Central memory CD8-positive, alpha-beta T cell (primary cell): ENCODE measurements around the gene ZNF775.
A peak's percentile ranks its signal among the peaks of the same experiment; 100 is the strongest.

ENCODE experiments used
- ATAC-seq: fragments of 150-1000 bp; cut with Tn5 transposase; replicated peaks from 2 replicates; pipeline ENCODE4 v1.10.0; 2022; ENCODE audit warnings: mild to moderate bottlenecking, moderate FRiP score, moderate number of reproducible peaks; ENCODE audit not compliant: poor library complexity, severe bottlenecking; ENCODE audit errors: extremely low read depth
- DNase-seq, 2 donors: peaks; one replicate each; pipeline ENCODE4 v3.0.0; 2021; ENCODE audit warnings: low spot score in 2 of 2
- H3K27ac Mint-ChIP-seq: one replicate; pipeline ENCODE4 v1.8.0; 2022; ENCODE audit warnings: low read depth, mild to moderate bottlenecking, moderate library complexity, mixed read lengths
- H3K27me3 Mint-ChIP-seq: one replicate; pipeline ENCODE4 v1.8.0; 2022; ENCODE audit warnings: mixed read lengths
- H3K36me3 Mint-ChIP-seq: one replicate; pipeline ENCODE4 v1.8.0; 2022; ENCODE audit warnings: mild to moderate bottlenecking, moderate library complexity, mixed read lengths; ENCODE audit not compliant: insufficient read depth
- H3K4me1 Mint-ChIP-seq: one replicate; pipeline ENCODE4 v1.8.0; 2022; ENCODE audit warnings: mixed read lengths
- H3K4me3 Mint-ChIP-seq: one replicate; pipeline ENCODE4 v1.8.0; 2022; ENCODE audit warnings: mild to moderate bottlenecking, moderate library complexity, mixed read lengths
- H3K9me3 Mint-ChIP-seq: one replicate; pipeline ENCODE4 v1.8.0; 2022; ENCODE audit warnings: mixed read lengths

The ZNF775 gene

DNA sequence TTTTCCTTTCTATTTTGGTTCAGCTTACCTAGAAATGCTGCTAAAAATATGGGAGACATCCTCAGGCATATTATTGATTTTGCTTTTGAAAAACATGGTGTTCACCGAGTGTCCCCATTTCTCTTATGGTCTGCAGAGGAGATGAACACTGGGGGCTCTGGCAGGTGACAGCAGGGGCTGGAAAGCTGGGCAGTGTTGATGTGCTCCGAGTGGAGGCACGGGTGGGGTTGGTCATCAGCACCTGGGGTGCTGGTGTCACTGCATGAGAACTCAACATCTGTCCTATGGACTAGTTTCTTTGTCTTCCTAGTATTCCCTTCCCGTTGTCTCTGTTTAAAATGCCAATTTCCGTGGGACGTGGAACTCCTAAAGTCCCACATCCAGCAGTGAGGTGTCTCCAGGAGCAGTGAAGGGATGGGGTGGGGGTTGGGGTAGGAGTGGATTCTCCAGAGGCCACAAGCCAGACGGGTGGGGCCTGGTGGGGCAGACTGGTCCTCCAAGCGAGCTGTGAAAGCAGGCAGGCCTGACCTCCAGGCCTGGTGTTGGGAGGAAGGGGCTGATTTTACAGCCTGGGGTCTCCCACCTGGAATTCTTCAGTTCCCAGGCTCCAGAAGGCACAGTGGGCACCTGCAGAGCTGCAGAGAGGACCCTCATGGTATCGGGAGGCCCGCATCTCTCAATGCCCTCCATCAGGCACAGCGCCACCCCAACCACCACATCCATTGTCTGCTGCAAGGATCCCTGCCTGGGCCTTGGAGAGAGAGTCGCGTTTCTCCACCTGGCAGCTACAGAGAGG, 24.4 kb downstream of the ZNF775 start:
- no peak for ATAC-seq
- Mint-ChIP-seq H3K36me3 (peaks cover 13% of the 10 kb centered on the region), H3K27ac (peak overlapping the region; percentile 92), H3K4me3 (peak overlapping the region; percentile 96), H3K9me3 (no peaks in the 10 kb centered on the region), H3K27me3 (no peaks in the 10 kb centered on the region), H3K4me1 (peaks cover 31% of the 10 kb centered on the region)
- no peak for DNase-seq

DNA sequence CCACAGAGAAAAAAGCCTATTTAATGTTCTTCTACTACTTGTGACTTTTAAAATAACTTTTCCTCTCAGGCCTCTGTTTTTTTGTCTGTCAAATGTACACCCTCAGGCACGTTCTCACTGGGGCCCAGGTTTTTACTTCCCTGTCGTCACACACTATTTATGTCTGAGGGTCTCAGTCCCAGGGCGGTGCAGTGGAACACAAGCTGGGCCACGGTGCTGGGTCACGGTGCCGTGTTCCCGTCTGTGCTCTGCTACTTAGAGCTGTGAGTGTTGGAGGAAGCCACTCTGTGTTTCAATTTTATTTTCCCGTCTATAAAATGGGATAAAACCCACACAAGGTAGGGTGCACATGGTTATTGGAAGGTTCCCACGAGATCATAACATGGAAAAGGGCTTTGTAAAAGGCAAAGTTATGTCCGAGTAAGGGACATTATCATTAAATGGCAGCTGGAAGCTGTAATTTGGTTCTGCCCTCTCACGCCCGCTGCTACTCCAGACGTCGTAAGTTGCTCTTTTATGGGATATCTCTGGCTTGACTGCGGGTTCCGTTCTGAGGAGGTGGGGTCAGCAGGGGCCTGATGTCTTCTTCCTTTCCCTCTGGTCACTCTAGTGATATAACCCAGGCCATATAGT, 25.2 kb downstream of the ZNF775 start:
- Mint-ChIP-seq H3K27ac (peak overlapping the region; percentile 92), H3K4me1 (peaks cover 35% of the 10 kb centered on the region), H3K27me3 (no peaks in the 10 kb centered on the region), H3K4me3 (peak overlapping the region; percentile 96), H3K9me3 (no peaks in the 10 kb centered on the region), H3K36me3 (peaks cover 17% of the 10 kb centered on the region)
- no peak for ATAC-seq
- DNase-seq = no peak

DNA sequence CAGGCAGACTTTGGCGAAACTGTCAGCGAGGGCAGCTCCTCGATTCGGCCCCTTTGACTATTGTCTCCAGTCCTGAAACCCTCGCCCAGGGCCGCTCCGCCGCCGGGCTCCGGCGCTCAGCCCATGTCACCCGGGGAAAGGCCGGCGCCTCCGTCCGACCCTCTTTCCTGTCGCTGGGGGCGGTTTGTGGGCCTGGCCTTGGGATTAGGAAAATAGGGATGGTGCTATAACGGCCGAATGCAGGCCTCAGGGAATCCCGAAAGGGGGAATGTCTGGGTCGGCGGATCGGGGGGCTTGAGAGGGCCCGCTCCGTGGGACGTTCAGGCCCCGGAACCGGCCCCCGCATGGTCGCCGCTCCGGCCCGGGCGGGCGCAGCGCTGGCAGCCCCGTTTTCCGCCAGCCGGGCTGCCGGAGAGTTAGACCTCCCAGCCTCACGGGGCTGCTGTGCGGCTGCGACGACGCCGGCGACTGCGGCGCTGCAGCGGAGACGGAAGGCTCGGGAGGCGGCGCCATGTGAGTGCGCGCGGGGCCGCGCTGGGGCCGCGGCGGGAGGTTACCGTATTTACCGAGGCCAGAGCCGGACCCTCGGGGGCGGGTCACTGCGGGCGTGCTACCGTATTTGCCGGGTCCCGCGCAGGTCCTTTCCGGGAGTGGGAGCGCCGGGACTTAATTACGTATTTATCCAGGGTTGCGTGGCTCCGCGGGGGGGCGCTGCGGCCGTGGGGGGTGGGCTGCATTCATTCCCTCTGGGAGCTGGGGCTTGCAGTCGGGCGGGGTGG, 25.9 kb downstream of the ZNF775 start:
- no peaks in the 10 kb centered on the region for H3K9me3 Mint-ChIP-seq
- H3K36me3 Mint-ChIP-seq = peaks cover 19% of the 10 kb centered on the region
- DNase-seq = peak; percentile 64
- peak overlapping the region; percentile 92 for H3K27ac Mint-ChIP-seq
- peaks cover 35% of the 10 kb centered on the region for H3K4me1 Mint-ChIP-seq
- peak overlapping the region; percentile 96 for H3K4me3 Mint-ChIP-seq
- no peaks in the 10 kb centered on the region for H3K27me3 Mint-ChIP-seq
- ATAC-seq = peak; percentile 80

DNA sequence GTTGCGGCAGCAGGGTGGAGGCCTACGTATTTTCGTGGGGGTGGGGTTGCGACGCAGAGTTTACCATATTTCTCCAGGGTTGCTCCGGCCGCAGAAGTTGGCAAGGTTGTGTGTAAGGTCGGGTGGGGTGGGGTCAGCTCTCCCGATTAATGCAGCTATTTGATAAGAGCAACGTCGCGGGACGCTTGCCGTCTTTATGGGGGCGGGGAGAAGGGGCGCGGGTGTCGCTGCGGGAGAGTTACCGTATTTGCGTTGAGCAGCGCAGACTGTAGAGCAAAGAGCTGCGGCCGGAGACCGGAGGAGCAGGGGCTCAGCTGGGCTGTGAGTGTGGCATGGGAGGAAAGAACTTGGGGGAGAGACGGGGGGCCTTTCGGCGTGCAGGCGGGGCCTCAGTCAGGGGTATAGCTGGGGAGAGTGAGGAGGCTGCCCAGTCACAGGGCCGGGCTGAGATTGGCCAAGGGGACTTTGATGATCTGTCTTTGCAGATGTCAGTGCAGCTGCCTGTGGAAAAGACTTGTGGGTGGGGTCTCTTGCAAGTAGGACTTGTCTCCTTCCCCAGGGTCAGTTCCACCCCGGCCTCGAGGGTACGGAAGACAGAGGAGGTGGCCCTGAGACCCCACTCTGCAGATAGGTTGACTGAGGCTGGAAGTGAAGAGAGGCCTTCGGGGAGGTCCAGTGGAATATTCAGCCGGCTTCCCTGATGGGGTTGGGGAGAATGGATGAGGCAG, 26.6 kb downstream of the ZNF775 start:
- peak in 1 of 2 donors; percentile 25 for DNase-seq

GRCh38 chr7:150406312-150406566, 27.1 kb downstream of the ZNF775 start:
- ATAC-seq (no peak), DNase-seq (no peak)
- H3K27ac Mint-ChIP-seq = peak overlapping the region; percentile 92
- peaks cover 35% of the 10 kb centered on the region for H3K4me1 Mint-ChIP-seq
- no peaks in the 10 kb centered on the region for H3K9me3 Mint-ChIP-seq
- H3K27me3 Mint-ChIP-seq = no peaks in the 10 kb centered on the region
- H3K36me3 Mint-ChIP-seq = peaks cover 19% of the 10 kb centered on the region
- H3K4me3 Mint-ChIP-seq = peak overlapping the region; percentile 96

More for the DNA sequence above, 26.6 kb downstream of the ZNF775 start:
- Mint-ChIP-seq H3K27ac (peak overlapping the region; percentile 92), H3K9me3 (no peaks in the 10 kb centered on the region), H3K4me1 (peaks cover 35% of the 10 kb centered on the region), H3K4me3 (peak overlapping the region; percentile 96), H3K27me3 (no peaks in the 10 kb centered on the region), H3K36me3 (peaks cover 19% of the 10 kb centered on the region)
- peak; percentile 25 for ATAC-seq

- Mint-ChIP-seq H3K4me3 (peak overlapping the region; percentile 96), H3K27me3 (no peaks in the 10 kb centered on the region), H3K9me3 (no peaks in the 10 kb centered on the region), H3K4me1 (peaks cover 35% of the 10 kb centered on the region), H3K27ac (peak overlapping the region; percentile 92), H3K36me3 (peaks cover 19% of the 10 kb centered on the region)
- peak; percentile 58 for ATAC-seq
- DNase-seq = no peak
These were observed 27.7 kb downstream of the ZNF775 start for GRCh38 chr7:150406567-150407421.

GRCh38 chr7:150407588-150408392, 28.7 kb downstream of the ZNF775 start:
- H3K27ac Mint-ChIP-seq = peak overlapping the region; percentile 92
- no peak overlapping the region for H3K4me3 Mint-ChIP-seq

DNA sequence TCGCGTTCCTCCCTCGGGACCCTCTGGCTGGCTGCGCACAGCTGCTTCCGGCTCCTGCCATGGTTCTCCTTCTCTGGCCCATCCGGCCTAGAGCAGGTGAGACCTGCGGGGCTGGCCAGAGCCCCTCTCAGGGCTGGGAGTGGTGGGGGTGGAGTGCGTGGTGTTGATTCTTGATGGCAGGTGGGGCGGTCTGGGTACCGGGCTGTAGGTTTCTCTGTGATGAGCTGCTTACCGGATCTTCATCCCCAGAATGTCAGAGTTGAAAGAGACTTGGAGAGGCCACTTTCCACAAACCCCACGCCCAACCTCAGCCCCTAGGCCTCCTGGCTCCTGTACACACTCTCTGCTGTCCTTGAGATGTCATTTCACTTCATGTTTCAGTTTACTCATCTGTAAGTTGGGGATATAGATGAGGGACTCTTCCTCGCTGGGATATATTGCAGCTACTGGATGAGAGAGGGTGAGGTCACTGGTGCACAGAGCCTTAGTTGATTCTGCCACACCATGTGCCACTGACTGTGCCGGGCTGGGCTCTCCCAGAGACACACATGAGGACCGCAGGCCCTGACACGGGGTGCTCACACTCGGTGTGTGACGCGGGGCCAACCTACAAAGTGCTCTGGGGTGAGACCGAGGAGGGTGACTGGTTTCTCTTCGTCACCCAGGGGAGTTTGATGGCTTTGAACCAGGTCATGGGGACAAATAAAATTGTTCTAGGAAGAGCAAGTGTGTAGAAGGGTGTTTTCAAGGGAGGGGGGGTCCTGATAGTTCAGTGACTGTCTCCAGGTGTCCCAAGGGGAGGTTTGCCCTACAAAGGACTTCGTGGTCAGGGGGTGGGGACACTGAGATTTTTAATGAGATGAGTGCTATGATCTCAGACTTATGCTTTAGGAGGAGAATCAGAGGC, 29.5 kb downstream of the ZNF775 start:
- H3K4me1 Mint-ChIP-seq = peaks cover 43% of the 10 kb centered on the region

More at GRCh38 chr7:150407588-150408392, 28.7 kb downstream of the ZNF775 start:
- no peak for ATAC-seq
- Mint-ChIP-seq H3K9me3 (no peaks in the 10 kb centered on the region), H3K36me3 (peaks cover 18% of the 10 kb centered on the region), H3K4me1 (peaks cover 38% of the 10 kb centered on the region), H3K27me3 (no peaks in the 10 kb centered on the region)
- no peak for DNase-seq

DNA sequence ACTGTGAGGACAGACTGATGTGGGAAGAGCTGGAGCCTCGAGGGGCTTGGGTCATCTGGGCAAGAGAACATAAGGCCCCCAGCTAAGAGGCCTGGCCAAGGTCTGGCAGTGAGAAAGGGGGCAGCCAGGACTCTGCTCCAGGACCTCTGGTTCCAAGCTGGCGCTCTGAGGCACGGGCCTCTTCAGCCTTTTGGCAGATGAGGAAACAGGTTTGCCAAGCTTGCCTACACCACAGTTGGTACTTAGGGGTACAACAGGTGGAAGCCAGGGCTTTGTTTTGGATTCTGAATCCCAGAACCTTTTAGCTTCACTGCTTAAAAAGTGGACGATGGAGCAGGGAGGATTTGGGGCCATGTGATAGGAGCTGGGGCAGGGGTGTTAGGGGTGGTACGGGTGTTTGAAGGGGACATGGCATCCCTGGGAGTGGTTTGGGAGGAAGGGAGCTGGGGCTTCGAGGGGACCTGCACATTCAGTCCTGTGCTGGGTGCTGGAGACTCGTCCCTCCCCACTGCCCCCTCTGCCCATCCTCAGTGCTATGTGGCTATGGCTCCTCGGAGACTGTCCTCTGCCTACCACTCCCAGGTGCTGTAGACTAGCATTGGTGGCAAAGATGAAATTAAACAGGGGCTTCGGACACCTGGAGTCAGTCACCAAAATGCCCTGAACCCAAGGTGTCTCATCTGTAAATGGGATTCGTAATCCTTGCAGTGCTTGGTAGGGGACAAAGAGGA, 30.3 kb downstream of the ZNF775 start:
- H3K4me1 Mint-ChIP-seq = peaks cover 36% of the 10 kb centered on the region
- H3K9me3 Mint-ChIP-seq = no peaks in the 10 kb centered on the region
- ATAC-seq (no peak), DNase-seq (no peak)
- peak overlapping the region; percentile 86 for H3K27ac Mint-ChIP-seq
- peaks cover 18% of the 10 kb centered on the region for H3K36me3 Mint-ChIP-seq
- no peak overlapping the region for H3K4me3 Mint-ChIP-seq
- no peaks in the 10 kb centered on the region for H3K27me3 Mint-ChIP-seq

More for the DNA sequence above, 29.5 kb downstream of the ZNF775 start:
- H3K9me3 Mint-ChIP-seq = no peaks in the 10 kb centered on the region
- H3K27me3 Mint-ChIP-seq = no peaks in the 10 kb centered on the region
- H3K4me3 Mint-ChIP-seq = peak overlapping the region; percentile 46
- DNase-seq (no peak), ATAC-seq (no peak)
- H3K27ac Mint-ChIP-seq = peak overlapping the region; percentile 86
- H3K36me3 Mint-ChIP-seq = peaks cover 18% of the 10 kb centered on the region

GRCh38 chr7:150410131-150410530, 31.0 kb downstream of the ZNF775 start:
- Mint-ChIP-seq H3K27ac (no peak overlapping the region), H3K27me3 (no peaks in the 10 kb centered on the region), H3K9me3 (no peaks in the 10 kb centered on the region), H3K36me3 (peaks cover 17% of the 10 kb centered on the region), H3K4me1 (peaks cover 32% of the 10 kb centered on the region), H3K4me3 (no peak overlapping the region)
- no peak for ATAC-seq
- DNase-seq = no peak
